ENCODE data around the gene LOXL1. TPM values are rescaled to one million over a fixed set of nuclear protein-coding genes. Genes with fewer than 3 reads are reported as not detected.
A peak's percentile ranks its signal among the peaks of the same experiment; 100 is the strongest.

The LOXL1 gene
- total and polyA plus RNA-seq, 9 of the 15 experiments (the other 6 are each of a cell fraction or from before 2014, with no cell fraction given): 0.14 TPM; not detected in 8

- no peak for ATAC-seq
- no peak overlapping the region for H3K4me2 ChIP-seq (ENCODE audit: insufficient read depth, low read length)
- in situ Hi-C loops (cut with MboI): loop anchor here (10.0 to 25.0 kb wide), 2 partner anchors 373 to 1336 kb away; partner anchors contain the start of gene GOLGA6D
- ChIA-PET CTCF (ENCODE audit: low intra/inter-chr PET ratio) (interaction anchor here (0.8 to 2.2 kb wide), 3 partner anchors 11 to 371 kb away, joined by 3 to 17 read pairs (median 6); no protein-coding TSS in a partner anchor), POLR2A (interaction anchor here (0.5 to 0.6 kb wide), 2 partner anchors 27 to 103 kb away, joined by 3 read pairs; no protein-coding TSS in a partner anchor)
- H3K4me3 ChIP-seq: no peak overlapping the region
- peaks cover 3 to 67% of the 10 kb centered on the region in 2 experiments; a peak in 4 of 5 replicates for H3K27me3 ChIP-seq (ENCODE audit: control insufficient read depth in 2 of 2, insufficient read depth in 2 of 2, low read length in 2 of 2)
- H4K20me1 ChIP-seq (replicated peaks; ENCODE audit: control insufficient read depth, insufficient read depth, low read length): peaks cover 19% of the 10 kb centered on the region; the same call in 1 of the 2 replicates
- no peak overlapping the region for H3K27ac ChIP-seq (ENCODE audit: extremely low read depth, low read depth, low read length)
- H3K4me1 ChIP-seq (replicated peaks in 1 of 2; ENCODE audit: control insufficient read depth in 2 of 2, insufficient read depth in 2 of 2, low read length in 2 of 2): peaks cover 0 to 23% of the 10 kb centered on the region in 2 experiments; a peak in 1 of 5 replicates
- intact Hi-C loops (cut with micrococcal nuclease): loop anchor here (1.0 to 5.0 kb wide), 2 partner anchors 13 to 371 kb away; no protein-coding TSS in a partner anchor
- BruUV-seq (replicated peaks): no TSS peak
- H3K36me3 ChIP-seq (ENCODE audit: control insufficient read depth, insufficient read depth, low read length): no peaks in the 10 kb centered on the region
- H3K9me1 ChIP-seq (ENCODE audit: control insufficient read depth, insufficient read depth, low read length): peaks cover 2% of the 10 kb centered on the region
- H2AFZ ChIP-seq (ENCODE audit: low read depth, low read length): no peak overlapping the region
- H3K79me2 ChIP-seq (ENCODE audit: control insufficient read depth, insufficient read depth, low read length): no peaks in the 10 kb centered on the region
- no peak for FAIRE-seq
- TF ChIP-seq ZFX (CRISPR knock-in tag; IDR thresholded peaks at IDR 0.05) (peak; percentile 28; the same call in 1 of the 2 replicates), SMAD1 (IDR thresholded peaks at IDR 0.05; ENCODE audit: low read depth, low read length, partially characterized antibody) (no peak), KAT2B (IDR thresholded peaks at IDR 0.05; ENCODE audit: low read depth, low read length) (no peak), NFE2L1 (tag; IDR thresholded peaks at IDR 0.05; ENCODE audit: borderline replicate concordance, low read depth) (no peak), NR2C2 (CRISPR knock-in tag; IDR thresholded peaks at IDR 0.05) (no peak), NR2C2 (tag; IDR thresholded peaks at IDR 0.05) (0 out of 2 replicates have a peak, but pooled peaks have one; percentile 0)
- H3K9ac ChIP-seq (ENCODE audit: insufficient read depth in 1 of 2, low read depth in 2 of 2, low read length in 2 of 2): no peak overlapping the region
- 61% methylated on average over 7 of the region's 13 CpGs for WGBS (ENCODE audit: insufficient coverage, low coverage, missing lambda C conversion rate)
- no peak for DNase-seq (ENCODE audit: extremely low read depth in 1 of 4, low spot score in 3 of 4)
- H3K9me3 ChIP-seq (replicated peaks; ENCODE audit: control insufficient read depth, insufficient read depth, low read depth, low read length): no peaks in the 10 kb centered on the region
Observed at GRCh38 chr15:73951601-73952000, 25.3 kb downstream of the LOXL1 start.

All from K562 (cell line).